Neutrophil (primary cell): Measurements from ENCODE around the gene ITGA6.

ENCODE experiments used
- H3K27ac ChIP-seq: fragments of 200-600 bp; sonication (generic); 2 replicates; pipeline ENCODE4 v1.5.1; 2016; ENCODE audit warnings: mild to moderate bottlenecking, moderate library complexity
- H3K27me3 ChIP-seq: fragments of 200-600 bp; sonication (generic); 2 replicates; pipeline ENCODE4 v1.6.0; 2016; ENCODE audit warnings: mild to moderate bottlenecking
- H3K36me3 ChIP-seq: fragments of 200-600 bp; sonication (generic); 2 replicates; pipeline ENCODE4 v1.5.1; 2017
- H3K4me1 ChIP-seq, 2 experiments: fragments of 200-600 bp in 1 of 2; sonication (generic) in 1 of 2; 1 replicate in 1 of 2; 2 replicates in 1 of 2; pipeline versions ENCODE4 v1.5.1 to v1.6.1; 2013 to 2016; ENCODE audit warnings: low read depth in 1 of 2, low read length in 1 of 2, mild to moderate bottlenecking in 1 of 2, moderate library complexity in 1 of 2; ENCODE audit not compliant: control insufficient read depth in 1 of 2, insufficient read depth in 1 of 2
- H3K4me3 ChIP-seq, 2 experiments: fragments of 200-600 bp in 1 of 2; sonication (generic) in 1 of 2; 1 replicate in 1 of 2; 2 replicates in 1 of 2; pipeline ENCODE4 v1.5.1; 2013 to 2016; ENCODE audit warnings: low read depth in 1 of 2, low read length in 1 of 2, mild to moderate bottlenecking in 1 of 2, moderate library complexity in 1 of 2
- H3K9me3 ChIP-seq: fragments of 200-600 bp; sonication (generic); 2 replicates; pipeline ENCODE4 v1.5.1; 2016
- CTCF ChIP-seq: fragments of 200-600 bp; sonication (generic); IDR thresholded peaks from 2 replicates; pipeline ENCODE4 v1.5.1; 2016; ENCODE audit warnings: antibody characterized with exemption

Gene ITGA6

GRCh38 chr2:172408143-172408766 lies 19.1 kb upstream of the ITGA6 start:
- no peak overlapping the region for H3K4me3 ChIP-seq
- H3K9me3 ChIP-seq = no peaks in the 10 kb centered on the region
- no peaks in the 10 kb centered on the region for H3K27me3 ChIP-seq
- no peak for TF ChIP-seq CTCF
- no peak overlapping the region for H3K27ac ChIP-seq
- H3K36me3 ChIP-seq = no peaks in the 10 kb centered on the region
- no peaks in the 10 kb centered on the region for H3K4me1 ChIP-seq

- Histone ChIP-seq H3K27me3 (no peaks in the 10 kb centered on the region), H3K36me3 (no peaks in the 10 kb centered on the region), H3K9me3 (no peaks in the 10 kb centered on the region), H3K4me1 (no peaks in the 10 kb centered on the region), H3K27ac (no peak overlapping the region), H3K4me3 (no peak overlapping the region)
- no peak for TF ChIP-seq CTCF
These were observed 18.3 kb upstream of the ITGA6 start for GRCh38 chr2:172409042-172409441.

GRCh38 chr2:172412984-172413492 lies 14.3 kb upstream of the ITGA6 start:
- Histone ChIP-seq H3K27me3 (no peaks in the 10 kb centered on the region), H3K4me1 (no peaks in the 10 kb centered on the region), H3K36me3 (no peaks in the 10 kb centered on the region), H3K4me3 (no peak overlapping the region), H3K9me3 (no peaks in the 10 kb centered on the region), H3K27ac (no peak overlapping the region)
- TF ChIP-seq CTCF = no peak

- no peaks in the 10 kb centered on the region for H3K9me3 ChIP-seq
- no peak overlapping the region for H3K4me3 ChIP-seq
- H3K27me3 ChIP-seq = peaks cover 5% of the 10 kb centered on the region
- H3K27ac ChIP-seq = no peak overlapping the region
- H3K36me3 ChIP-seq = no peaks in the 10 kb centered on the region
- TF ChIP-seq CTCF = no peak
- no peaks in the 10 kb centered on the region for H3K4me1 ChIP-seq
These were observed 12.1 kb upstream of the ITGA6 start for GRCh38 chr2:172415157-172415864.

GRCh38 chr2:172415865-172416183 lies 11.6 kb upstream of the ITGA6 start:
- H3K27ac ChIP-seq = no peak overlapping the region
- TF ChIP-seq CTCF = no peak

More at GRCh38 chr2:172415865-172416183, 11.6 kb upstream of the ITGA6 start:
- H3K36me3 ChIP-seq = no peaks in the 10 kb centered on the region
- peaks cover 6% of the 10 kb centered on the region for H3K27me3 ChIP-seq
- H3K4me1 ChIP-seq = no peaks in the 10 kb centered on the region
- no peaks in the 10 kb centered on the region for H3K9me3 ChIP-seq
- no peak overlapping the region for H3K4me3 ChIP-seq
